B cell (primary cell): ENCODE data around the gene AS3MT. TPM values are rescaled to one million over a fixed set of nuclear protein-coding genes. Genes with fewer than 3 reads are reported as not detected.

Experiments used
- ATAC-seq: fragments of 200-7000 bp; cut with Tn5 transposase; one replicate; pipeline ENCODE4 v1.10.0; 2021; ENCODE audit warnings: low read depth, mild to moderate bottlenecking, moderate number of reproducible peaks, moderate library complexity
- CTCF ChIA-PET: fragments of 350-600 bp; sonication (Branson Sonifier 250); formaldehyde crosslinking; loops from one replicate; lab custom pipeline; 2021; ENCODE audit warnings: antibody characterized with exemption, inconsistent platforms; lab: Charles Lee
- POLR2A ChIA-PET: fragments of 350-600 bp; sonication (Branson Sonifier 250); formaldehyde crosslinking; loops from one replicate; lab custom pipeline; 2021; ENCODE audit warnings: antibody characterized with exemption; lab: Charles Lee
- DNase-seq: peaks from one replicate; pipeline ENCODE4 v3.0.0; 2013
- H2AFZ ChIP-seq: 2 replicates; pipeline ENCODE4 v1.6.1; 2012; ENCODE audit warnings: mild to moderate bottlenecking, low read depth, low read length; ENCODE audit not compliant: insufficient read depth, poor library complexity, severe bottlenecking
- H3K27ac ChIP-seq, 2 donors: 1 replicate in 1 of 2; 2 replicates in 1 of 2; pipeline ENCODE4 v1.5.1; 2012 to 2013; ENCODE audit warnings: low read length in 2 of 2, mild to moderate bottlenecking in 2 of 2, moderate library complexity in 1 of 2
- H3K27me3 ChIP-seq, 4 experiments: fragments of 200-600 bp in 1 of 4; sonication (generic) in 1 of 4; replicated peaks in 1 of 4; 1 replicate in 2 of 4; 2 replicates in 2 of 4; pipeline versions ENCODE4 v1.6.1 to v1.7.0; 2013 to 2016; ENCODE audit warnings: low read length in 3 of 4, mild to moderate bottlenecking in 2 of 4, mixed read lengths in 1 of 4, moderate library complexity in 1 of 4; ENCODE audit not compliant: insufficient read depth in 4 of 4, control insufficient read depth in 3 of 4; ENCODE audit errors: control extremely low read depth in 1 of 4
- H3K36me3 ChIP-seq, 2 experiments: replicated peaks in 1 of 2; 1 replicate in 1 of 2; 2 replicates in 1 of 2; pipeline versions ENCODE4 v1.6.1 to v1.7.1; 2013; ENCODE audit warnings: low read length in 1 of 2; ENCODE audit not compliant: insufficient read depth in 2 of 2, control insufficient read depth in 1 of 2; ENCODE audit errors: control extremely low read depth in 1 of 2, extremely low read depth in 1 of 2
- H3K4me1 ChIP-seq, 2 donors: fragments of 200-600 bp in 1 of 2; sonication (generic) in 1 of 2; 1 replicate in 1 of 2; 2 replicates in 1 of 2; pipeline versions ENCODE4 v1.5.1 to v1.6.1; 2013 to 2017; ENCODE audit warnings: low read length in 2 of 2; ENCODE audit not compliant: control insufficient read depth in 2 of 2, insufficient read depth in 2 of 2
- H3K4me2 ChIP-seq: replicated peaks from 2 replicates; pipeline ENCODE3; 2012; ENCODE audit warnings: mild to moderate bottlenecking, low read depth, low read length; ENCODE audit not compliant: poor library complexity, severe bottlenecking
- H3K4me3 ChIP-seq, 5 experiments: fragments of 200-600 bp in 1 of 5; sonication (generic) in 1 of 5; 1 replicate in 3 of 5; 2 replicates in 2 of 5; pipeline versions ENCODE4 v1.5.1 to v1.7.0; 2011 to 2016; ENCODE audit warnings: low read length in 4 of 5, mild to moderate bottlenecking in 4 of 5, low read depth in 2 of 5, control low read depth in 1 of 5, moderate library complexity in 1 of 5; ENCODE audit not compliant: insufficient read depth in 1 of 5; ENCODE audit errors: control extremely low read depth in 1 of 5, extremely low read depth in 1 of 5
- H3K79me2 ChIP-seq: fragments of 200-600 bp; sonication (generic); one replicate; pipeline ENCODE4 v1.6.0; 2016; ENCODE audit warnings: low read length; ENCODE audit not compliant: control insufficient read depth, insufficient read depth
- H3K9ac ChIP-seq: fragments of 200-600 bp; sonication (generic); 2 replicates; pipeline ENCODE4 v1.6.1; 2017; ENCODE audit warnings: mild to moderate bottlenecking, low read length, moderate library complexity
- H3K9me3 ChIP-seq, 3 donors: one replicate each; pipeline versions ENCODE4 v1.6.1 to v1.7.1; 2013; ENCODE audit warnings: low read length in 2 of 3; ENCODE audit not compliant: control insufficient read depth in 2 of 3, insufficient read depth in 1 of 3; ENCODE audit errors: control extremely low read depth in 1 of 3
- H4K20me1 ChIP-seq: 2 replicates; pipeline ENCODE4 v1.6.0; 2012; ENCODE audit warnings: mild to moderate bottlenecking, low read length; ENCODE audit not compliant: insufficient read depth, control insufficient read depth, poor library complexity, severe bottlenecking
- H3K27ac Mint-ChIP-seq: one replicate; pipeline ENCODE4 v1.8.0; 2021; ENCODE audit warnings: mixed read lengths
- H3K27me3 Mint-ChIP-seq: one replicate; pipeline ENCODE4 v1.8.0; 2021; ENCODE audit warnings: mixed read lengths
- H3K4me1 Mint-ChIP-seq: one replicate; pipeline ENCODE4 v1.8.0; 2021; ENCODE audit warnings: mixed read lengths
- H3K4me3 Mint-ChIP-seq: one replicate; pipeline ENCODE4 v1.8.0; 2021; ENCODE audit warnings: mixed read lengths
- H3K9me3 Mint-ChIP-seq: one replicate; pipeline ENCODE4 v1.8.0; 2022; ENCODE audit warnings: mixed read lengths; ENCODE audit not compliant: insufficient read depth
- CTCF ChIP-seq: fragments of 200-600 bp; IDR thresholded peaks from one replicate; pipeline ENCODE4 v1.8.0; 2022; ENCODE audit warnings: antibody characterized with exemption, mild to moderate bottlenecking
- EZH2 ChIP-seq: IDR thresholded peaks from 2 replicates; pipeline ENCODE4 v1.6.1; 2012; ENCODE audit warnings: borderline replicate concordance, low read depth, mild to moderate bottlenecking, moderate library complexity, low read length; ENCODE audit not compliant: insufficient read depth, poor library complexity, severe bottlenecking
- WGBS: methylation state at CpG from one replicate; pipeline ENCODE4 v1.1.5; 2013; ENCODE audit warnings: missing lambda C conversion rate; ENCODE audit not compliant: insufficient coverage; 5-methylcytosine and 5-hydroxymethylcytosine counted together
- intact Hi-C: fragments of 100-400 bp; cut with micrococcal nuclease; formaldehyde crosslinking; loops from one replicate; pipeline ENCODE4 v1.10.0; 2022
- polyA plus RNA-seq: library from polyadenylated mRNA; depleted of rRNA; stranded (reverse); fragments of >200 nt; gene quantifications from 2 replicates; pipeline ENCODE4 v1.2.3, GENCODE V29; 2012
- total RNA-seq, 2 donors: library from RNA; stranded (reverse); fragments of 120-200 nt in 1 of 2; gene quantifications; 1 replicate in 1 of 2; 2 replicates in 1 of 2; pipeline versions ENCODE4 v1.2.3 to v1.2.4, GENCODE V29; 2013 to 2022

AS3MT gene
- total and polyA plus RNA-seq, 2 donors (not counting 1 experiment from before 2014, with no cell fraction given) = 0.25 TPM; not detected in 1

GRCh38 chr10:102941401-102941800 lies 72.1 kb downstream of the AS3MT start:
- no peak overlapping the region for H3K4me2 ChIP-seq
- Mint-ChIP-seq H3K4me1 (no peaks in the 10 kb centered on the region), H3K4me3 (no peak overlapping the region), H3K9me3 (no peaks in the 10 kb centered on the region), H3K27me3 (no peaks in the 10 kb centered on the region), H3K27ac (no peak overlapping the region)
- no peaks in the 10 kb centered on the region for H3K9me3 ChIP-seq
- peaks cover 5% of the 10 kb centered on the region for H3K79me2 ChIP-seq
- ATAC-seq (no peak), DNase-seq (no peak)
- H3K4me3 ChIP-seq = no peak overlapping the region
- CTCF ChIA-PET = no interaction called here
- no peak for TF ChIP-seq EZH2
- no peak for TF ChIP-seq CTCF
- no peak overlapping the region for H2AFZ ChIP-seq
- WGBS = 98% methylated on average over 3 of the region's 3 CpGs
- POLR2A ChIA-PET = no interaction called here
- H3K9ac ChIP-seq = no peak overlapping the region
- H3K27me3 ChIP-seq = no peaks in the 10 kb centered on the region
- H3K27ac ChIP-seq = no peak overlapping the region
- intact Hi-C loops = no loop called here
- no peaks in the 10 kb centered on the region for H3K36me3 ChIP-seq
- H4K20me1 ChIP-seq = no peaks in the 10 kb centered on the region
- H3K4me1 ChIP-seq = no peaks in the 10 kb centered on the region

DNA sequence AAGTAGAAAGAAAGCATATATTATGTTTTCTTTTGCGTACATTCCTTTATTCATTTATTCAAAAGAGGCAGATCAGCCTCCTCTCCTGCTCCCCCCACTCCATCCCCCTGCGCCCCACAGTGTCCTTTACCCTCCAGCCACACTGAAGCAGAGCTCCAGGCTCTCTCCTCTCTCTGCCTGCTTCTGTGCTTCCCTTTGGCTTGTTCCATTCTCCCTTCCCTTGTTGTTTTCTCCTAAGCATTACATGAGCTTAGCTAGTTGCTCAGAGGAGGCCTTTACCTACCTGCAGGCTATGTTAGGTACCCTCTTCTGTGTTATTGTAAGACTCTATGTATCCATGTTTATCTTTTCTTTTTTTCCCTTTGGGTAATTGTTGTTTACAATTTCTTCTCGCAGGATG lies 76.2 kb downstream of the AS3MT start:
- no peaks in the 10 kb centered on the region for H3K27me3 ChIP-seq
- Mint-ChIP-seq H3K4me3 (no peak overlapping the region), H3K27ac (no peak overlapping the region), H3K4me1 (no peaks in the 10 kb centered on the region), H3K9me3 (no peaks in the 10 kb centered on the region), H3K27me3 (no peaks in the 10 kb centered on the region)
- ATAC-seq = no peak
- no peaks in the 10 kb centered on the region for H3K9me3 ChIP-seq
- no peaks in the 10 kb centered on the region for H4K20me1 ChIP-seq
- H3K36me3 ChIP-seq = no peaks in the 10 kb centered on the region
- no peaks in the 10 kb centered on the region for H3K4me1 ChIP-seq
- peaks cover 5% of the 10 kb centered on the region for H3K79me2 ChIP-seq
- ChIA-PET CTCF (no interaction called here), POLR2A (interaction anchor here (0.6 kb wide), 1 partner anchor 826 kb away, joined by 5 read pairs; no protein-coding TSS in a partner anchor)
- no peak overlapping the region for H2AFZ ChIP-seq
- 97% methylated on average over 2 of the region's 3 CpGs for WGBS
- DNase-seq = no peak
- H3K4me3 ChIP-seq = no peak overlapping the region
- intact Hi-C loops = no loop called here
- H3K27ac ChIP-seq = no peak overlapping the region
- no peak overlapping the region for H3K9ac ChIP-seq
- H3K4me2 ChIP-seq = no peak overlapping the region
- TF ChIP-seq EZH2 (no peak), CTCF (no peak)
